HFFc6 (cell line): ENCODE results near the gene SLC35B1. TPM values are rescaled to one million over a fixed set of nuclear protein-coding genes. Genes with fewer than 3 reads are reported as not detected.

Experiments
- DNase-seq: peaks from one replicate; pipeline ENCODE4 v3.0.0-alpha.2; 2018
- H3K27ac Mint-ChIP-seq: 2 replicates; pipeline ENCODE4 v1.8.0; 2020; ENCODE audit warnings: mild to moderate bottlenecking, mixed read lengths
- H3K27me3 Mint-ChIP-seq: 2 replicates; pipeline ENCODE4 v1.8.0; 2021; ENCODE audit warnings: mild to moderate bottlenecking, moderate library complexity, mixed read lengths; ENCODE audit not compliant: insufficient read depth
- H3K36me3 Mint-ChIP-seq: 2 replicates; pipeline ENCODE4 v1.8.0; 2021; ENCODE audit warnings: low read depth, mixed read lengths
- H3K4me1 Mint-ChIP-seq: 2 replicates; pipeline ENCODE4 v1.8.0; 2020; ENCODE audit warnings: low read depth, mixed read lengths
- H3K4me3 Mint-ChIP-seq: 2 replicates; pipeline ENCODE4 v1.8.0; 2020; ENCODE audit warnings: mild to moderate bottlenecking, moderate library complexity, mixed read lengths
- H3K9me3 Mint-ChIP-seq: 2 replicates; pipeline ENCODE4 v1.8.0; 2020; ENCODE audit warnings: mild to moderate bottlenecking, mixed read lengths
- total RNA-seq, 6 experiments: library from RNA; stranded (reverse); fragmentation: NEBNext Ultra II Directional; extraction: Animal tissue kit (Norgen Biotek cat#: 25700); gene quantifications; 2 replicates in 1 of 6; 3 replicates in 5 of 6; pipeline ENCODE4 v1.2.3, GENCODE V29; 2021
- TF ChIP-seq, protein P1 (sequence below): fragments of 200-600 bp; sonication (generic); IDR thresholded peaks from 2 replicates; pipeline ENCODE4 v1.5.0; 2021; ENCODE audit warnings: antibody characterized with exemption, mild to moderate bottlenecking

The SLC35B1 gene
- total RNA-seq, 6 experiments from 2014 or later: 78.2 to 117 (median 88.4) TPM

DNA sequence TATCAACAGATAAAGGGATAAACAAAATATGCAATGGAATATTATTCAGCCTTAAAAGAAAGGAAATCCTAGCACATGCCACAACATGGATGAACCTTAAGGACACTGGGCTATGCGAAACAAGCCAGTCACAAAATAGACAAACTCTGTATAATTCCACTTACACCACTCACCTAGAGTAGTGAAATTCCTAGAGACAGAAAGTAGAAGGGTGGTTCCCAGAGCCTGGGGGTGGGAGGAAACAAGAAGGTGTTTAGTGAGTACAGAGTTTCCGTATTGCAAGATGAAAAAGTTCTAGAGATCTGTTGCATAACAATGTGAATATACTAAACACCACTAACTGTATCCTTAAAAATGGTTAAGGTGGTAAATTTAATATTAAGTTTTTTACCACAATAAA lies 39.9 kb downstream of the SLC35B1 start:
- no peak for DNase-seq
- H3K9me3 Mint-ChIP-seq: no peaks in the 10 kb centered on the region
- H3K36me3 Mint-ChIP-seq: peaks cover 10% of the 10 kb centered on the region
- peaks cover 23% of the 10 kb centered on the region for H3K4me1 Mint-ChIP-seq
- no peak overlapping the region for H3K27ac Mint-ChIP-seq
- no peak overlapping the region for H3K4me3 Mint-ChIP-seq
- TF ChIP-seq, protein P1, sequence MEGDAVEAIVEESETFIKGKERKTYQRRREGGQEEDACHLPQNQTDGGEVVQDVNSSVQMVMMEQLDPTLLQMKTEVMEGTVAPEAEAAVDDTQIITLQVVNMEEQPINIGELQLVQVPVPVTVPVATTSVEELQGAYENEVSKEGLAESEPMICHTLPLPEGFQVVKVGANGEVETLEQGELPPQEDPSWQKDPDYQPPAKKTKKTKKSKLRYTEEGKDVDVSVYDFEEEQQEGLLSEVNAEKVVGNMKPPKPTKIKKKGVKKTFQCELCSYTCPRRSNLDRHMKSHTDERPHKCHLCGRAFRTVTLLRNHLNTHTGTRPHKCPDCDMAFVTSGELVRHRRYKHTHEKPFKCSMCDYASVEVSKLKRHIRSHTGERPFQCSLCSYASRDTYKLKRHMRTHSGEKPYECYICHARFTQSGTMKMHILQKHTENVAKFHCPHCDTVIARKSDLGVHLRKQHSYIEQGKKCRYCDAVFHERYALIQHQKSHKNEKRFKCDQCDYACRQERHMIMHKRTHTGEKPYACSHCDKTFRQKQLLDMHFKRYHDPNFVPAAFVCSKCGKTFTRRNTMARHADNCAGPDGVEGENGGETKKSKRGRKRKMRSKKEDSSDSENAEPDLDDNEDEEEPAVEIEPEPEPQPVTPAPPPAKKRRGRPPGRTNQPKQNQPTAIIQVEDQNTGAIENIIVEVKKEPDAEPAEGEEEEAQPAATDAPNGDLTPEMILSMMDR: no peak
- H3K27me3 Mint-ChIP-seq: no peaks in the 10 kb centered on the region

DNA sequence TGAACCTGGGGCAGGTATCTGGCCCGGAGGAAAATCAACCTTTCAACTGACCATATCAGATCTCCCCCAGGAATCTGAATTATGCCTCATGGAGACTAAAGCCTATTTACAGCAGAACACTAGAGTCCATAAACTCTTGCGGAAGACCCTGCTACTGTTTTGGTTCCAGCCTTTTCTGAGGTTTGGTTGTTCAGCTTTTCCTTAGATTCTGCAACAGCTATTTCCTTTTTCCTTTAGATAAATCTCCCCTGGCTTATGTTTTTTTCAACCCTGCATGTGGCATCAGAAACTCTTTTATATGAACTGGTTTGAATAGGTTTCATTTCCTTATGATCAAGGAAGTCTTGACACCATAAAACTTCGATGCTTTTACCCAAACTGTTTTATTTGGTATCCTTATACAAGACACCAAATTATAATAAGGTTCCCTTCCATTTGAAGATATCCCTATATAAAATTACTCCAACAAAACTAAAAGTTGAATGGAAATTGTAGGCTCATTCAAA lies 43.0 kb downstream of the SLC35B1 start:
- Mint-ChIP-seq H3K27ac (no peak overlapping the region), H3K9me3 (no peaks in the 10 kb centered on the region), H3K27me3 (no peaks in the 10 kb centered on the region), H3K36me3 (peaks cover 17% of the 10 kb centered on the region), H3K4me1 (peaks cover 1% of the 10 kb centered on the region), H3K4me3 (no peak overlapping the region)
- TF ChIP-seq, protein P1: no peak
- no peak for DNase-seq

DNA sequence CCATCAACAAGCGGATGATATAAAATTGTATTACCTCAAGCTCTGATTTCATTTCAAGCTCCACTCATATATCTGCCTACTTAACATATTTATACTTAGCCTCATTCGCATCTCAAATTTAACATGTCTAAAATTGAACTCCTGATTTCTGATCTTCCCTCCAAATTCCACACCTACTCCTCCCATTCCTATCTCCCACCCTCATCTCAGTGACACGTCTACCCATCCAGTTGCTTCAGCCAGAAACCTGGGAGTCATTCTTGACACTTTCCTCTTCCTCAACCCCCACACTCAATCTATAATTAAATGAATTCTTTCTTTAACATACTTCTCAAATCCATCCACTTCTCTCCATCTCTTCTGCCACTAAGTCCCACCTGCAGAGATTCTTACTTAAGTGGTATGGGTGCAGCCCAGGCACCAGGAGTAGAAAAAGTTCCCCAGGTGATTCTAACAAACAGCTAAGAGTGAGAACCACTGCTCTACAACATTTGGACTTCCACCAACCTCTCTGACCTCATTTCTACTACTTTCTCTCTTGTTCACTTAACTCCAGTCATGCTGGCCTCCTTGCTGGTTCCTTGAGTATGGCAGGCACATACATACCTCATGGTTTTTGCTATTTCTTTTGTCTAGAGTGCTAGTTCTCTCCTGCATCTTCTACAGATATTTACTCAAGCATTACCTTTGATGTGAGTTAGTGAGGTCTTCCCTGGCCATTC lies 47.9 kb downstream of the SLC35B1 start:
- DNase-seq: no peak
- no peaks in the 10 kb centered on the region for H3K27me3 Mint-ChIP-seq
- H3K4me3 Mint-ChIP-seq: no peak overlapping the region
- peaks cover 21% of the 10 kb centered on the region for H3K36me3 Mint-ChIP-seq
- no peak overlapping the region; the same call in 1 of the 2 replicates for H3K27ac Mint-ChIP-seq
- H3K4me1 Mint-ChIP-seq: no peaks in the 10 kb centered on the region; the same call in 1 of the 2 replicates
- TF ChIP-seq, protein P1: no peak
- no peaks in the 10 kb centered on the region for H3K9me3 Mint-ChIP-seq

DNA sequence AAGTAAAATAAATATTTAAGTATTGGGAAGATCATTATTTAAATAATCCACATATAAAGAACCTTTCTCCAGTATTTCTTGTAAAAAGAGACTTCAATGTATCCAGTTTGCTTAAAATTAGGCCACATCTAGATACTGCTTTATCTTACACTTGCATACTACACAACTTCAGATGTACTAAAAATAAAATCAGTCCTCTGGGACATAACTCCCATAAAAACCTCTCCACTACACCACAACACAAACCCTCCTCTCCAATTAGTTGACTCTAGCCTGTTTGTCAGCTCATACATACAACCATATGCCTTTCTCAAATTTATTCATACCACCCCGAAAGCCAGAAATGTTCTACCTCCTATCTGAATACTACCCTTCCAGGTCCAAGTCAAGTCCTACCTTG lies 51.5 kb downstream of the SLC35B1 start:
- Mint-ChIP-seq H3K4me1 (peaks cover 7% of the 10 kb centered on the region; the same call in 1 of the 2 replicates), H3K27me3 (no peaks in the 10 kb centered on the region), H3K36me3 (peaks cover 8% of the 10 kb centered on the region), H3K27ac (no peak overlapping the region), H3K4me3 (no peak overlapping the region), H3K9me3 (no peaks in the 10 kb centered on the region)
- TF ChIP-seq, protein P1: no peak
- no peak for DNase-seq

Other genes starting within 250 kb of the SLC35B1 start
- gene NGFR, start 212.7 kb downstream of the SLC35B1 start, total RNA-seq: under 1 TPM in 5 of 6 experiments, not detected in 1; 0.07 to 0.14 (median 0.11) TPM
- gene NXPH3, start 132.1 kb downstream of the SLC35B1 start, total RNA-seq: 1 to 10 TPM in 5 of 6 experiments, under 1 TPM in 1; 0.59 to 2.3 (median 1.5) TPM
- gene SPOP, start 29.9 kb downstream of the SLC35B1 start, total RNA-seq: 10 to 100 TPM; 53.2 to 60.6 (median 55.6) TPM
- 1 to 10 TPM in 1 of 6 experiments, under 1 TPM in 5; 0.23 to 1.1 (median 0.57) TPM for gene FAM117A, start 56.2 kb upstream of the SLC35B1 start, total RNA-seq
- gene KAT7, start 80.7 kb upstream of the SLC35B1 start, total RNA-seq: 10 to 100 TPM; 35.3 to 45.5 (median 36.5) TPM
- not detected for gene TAC4, start 140.1 kb upstream of the SLC35B1 start, total RNA-seq